Measurements from ENCODE around the gene NTPCR.
A peak's percentile ranks its signal among the peaks of the same experiment; 100 is the strongest.

The NTPCR gene

DNA sequence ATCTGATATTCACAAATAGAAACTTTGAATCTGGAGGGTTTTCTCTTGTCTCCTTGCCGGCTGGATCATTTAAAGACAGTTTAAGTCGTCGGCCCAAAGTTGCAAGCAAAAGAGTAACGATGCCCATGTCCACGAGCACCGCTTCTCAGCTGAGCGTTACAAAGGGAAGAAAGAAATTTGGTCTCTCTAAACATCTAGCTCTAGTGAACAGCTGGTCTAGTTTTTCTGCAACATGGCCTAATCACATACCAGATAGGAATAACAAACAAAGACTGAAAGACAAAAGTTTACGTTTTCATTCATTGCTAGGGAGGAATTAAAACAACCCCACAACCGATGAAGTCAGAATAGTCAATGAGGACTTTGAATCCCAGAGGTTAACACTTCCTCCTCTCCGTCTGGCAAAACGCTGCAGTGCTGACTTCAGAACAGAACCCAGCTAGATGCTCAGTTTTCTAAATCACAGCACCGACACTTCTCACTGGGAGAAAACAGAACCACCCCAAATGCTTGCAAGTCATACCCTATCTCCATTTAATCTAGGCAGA, 69.4 kb downstream of the NTPCR start:
- 0 out of 22 replicates have a peak, but pooled peaks cover 0 to under 1% (median 0%) of the 10 kb centered on the region in 11 experiments for H3K36me3 ChIP-seq
- no peak overlapping the region for H3K27ac ChIP-seq
- H3K4me2 ChIP-seq, result peak overlapping the region; percentile 51 to 76 (median 61); a peak in 21 of 22 replicates
- H3K4me1 ChIP-seq, result peaks cover 10 to 27% (median 19%) of the 10 kb centered on the region in 10 experiments
- no peaks in the 10 kb centered on the region for H4K20me1 ChIP-seq
- H3K4me3 ChIP-seq, result no peak overlapping the region
- no peak for TF ChIP-seq Cebpa-rat (IDR thresholded peaks at IDR 0.05)
- H3K27me3 ChIP-seq, result no peaks in the 10 kb centered on the region
- H3K9ac ChIP-seq, result no peak overlapping the region
- no peaks in the 10 kb centered on the region for H3K9me3 ChIP-seq (replicated peaks in 1 of 11)

DNA sequence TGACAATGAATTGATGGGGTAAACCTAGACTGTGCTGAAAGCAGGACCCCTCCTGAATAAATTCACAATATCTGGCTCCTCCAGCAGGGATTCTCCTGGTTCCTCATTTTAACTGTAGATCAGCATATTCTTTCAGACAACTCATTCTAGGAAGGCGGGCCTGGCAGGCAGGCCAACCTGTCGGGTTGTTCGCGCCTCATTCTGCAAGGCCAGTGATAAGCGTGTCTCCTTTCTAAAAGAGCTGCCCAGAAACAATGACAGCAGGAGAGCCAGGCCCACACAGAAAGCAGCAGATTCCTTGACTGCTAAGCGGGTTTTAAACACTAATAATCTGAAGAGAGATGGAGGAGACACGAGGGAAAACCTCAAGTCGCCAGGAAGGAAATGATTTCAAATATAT, 70.0 kb downstream of the NTPCR start:
- Histone ChIP-seq H3K9me3 (replicated peaks in 1 of 11) (no peaks in the 10 kb centered on the region), H3K4me3 (no peak overlapping the region), H3K9ac (no peak overlapping the region), H3K4me2 (peak overlapping the region; percentile 51 to 76 (median 61)), H4K20me1 (no peaks in the 10 kb centered on the region), H3K36me3 (no peaks in the 10 kb centered on the region), H3K27me3 (no peaks in the 10 kb centered on the region), H3K4me1 (peaks cover 10 to 32% (median 20%) of the 10 kb centered on the region in 10 experiments), H3K27ac (peak overlapping the region in 2 of 11 experiments; percentile 27 to 29; a peak in 2 of 22 replicates)
- no peak for TF ChIP-seq Cebpa-rat (IDR thresholded peaks at IDR 0.05)

DNA sequence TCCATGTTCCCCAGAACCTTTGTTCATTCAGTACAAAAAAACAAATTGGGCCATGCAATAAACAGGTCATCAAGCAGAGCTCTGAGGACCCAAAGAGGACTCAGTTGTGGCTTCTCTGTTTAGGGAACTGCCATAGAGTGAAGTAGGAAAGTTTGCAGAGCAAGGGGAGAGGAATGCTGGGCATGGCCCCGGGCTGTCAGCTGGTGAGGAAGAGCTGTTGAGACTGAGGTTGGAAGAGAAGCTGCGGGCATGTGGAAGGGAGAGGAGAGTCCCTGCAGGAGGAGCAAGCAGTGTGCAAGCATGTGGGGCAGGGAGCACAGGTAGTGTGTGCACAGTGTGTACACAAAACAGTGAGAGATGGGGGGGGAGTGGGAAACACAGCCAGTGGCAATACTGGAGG, 71.8 kb downstream of the NTPCR start:
- Histone ChIP-seq H3K27me3 (no peaks in the 10 kb centered on the region), H3K4me3 (no peak overlapping the region), H3K9me3 (replicated peaks in 1 of 11) (no peaks in the 10 kb centered on the region), H3K27ac (no peak overlapping the region), H3K4me1 (peaks cover 11 to 44% (median 24%) of the 10 kb centered on the region in 10 experiments), H3K4me2 (peak overlapping the region in 1 of 11 experiments; percentile 1; a peak in 1 of 22 replicates), H3K36me3 (no peaks in the 10 kb centered on the region), H3K9ac (no peak overlapping the region), H4K20me1 (no peaks in the 10 kb centered on the region)
- no peak for TF ChIP-seq Cebpa-rat (IDR thresholded peaks at IDR 0.05)

DNA sequence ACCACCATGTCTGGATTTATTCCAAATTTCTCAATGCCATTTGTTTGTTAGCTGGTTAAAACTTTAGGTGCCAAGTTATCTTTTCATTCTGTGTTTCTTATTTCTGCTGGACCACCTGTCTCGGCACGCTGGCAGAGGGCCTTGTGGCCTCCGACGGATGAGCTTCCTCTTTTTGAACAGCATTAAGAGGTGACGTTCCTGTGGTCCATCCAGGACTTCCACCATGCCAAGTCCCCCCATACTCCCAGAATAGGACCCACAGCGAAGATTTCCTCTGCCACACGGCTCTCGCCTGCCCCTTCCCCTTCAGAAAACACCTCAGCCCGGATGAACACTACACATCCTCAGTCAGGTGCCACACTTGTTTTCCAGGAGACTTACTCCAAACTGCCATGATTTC, 73.8 kb downstream of the NTPCR start:
- no peak overlapping the region for H3K4me3 ChIP-seq
- no peak overlapping the region for H3K4me2 ChIP-seq
- H3K4me1 ChIP-seq, result peaks cover 18 to 49% (median 30%) of the 10 kb centered on the region in 10 experiments
- no peak for TF ChIP-seq Cebpa-rat (IDR thresholded peaks at IDR 0.05)
- no peak overlapping the region for H3K9ac ChIP-seq
- no peak overlapping the region for H3K27ac ChIP-seq
- H4K20me1 ChIP-seq, result no peaks in the 10 kb centered on the region
- no peaks in the 10 kb centered on the region for H3K36me3 ChIP-seq
- H3K27me3 ChIP-seq, result no peaks in the 10 kb centered on the region
- H3K9me3 ChIP-seq (replicated peaks in 1 of 11), result no peaks in the 10 kb centered on the region

DNA sequence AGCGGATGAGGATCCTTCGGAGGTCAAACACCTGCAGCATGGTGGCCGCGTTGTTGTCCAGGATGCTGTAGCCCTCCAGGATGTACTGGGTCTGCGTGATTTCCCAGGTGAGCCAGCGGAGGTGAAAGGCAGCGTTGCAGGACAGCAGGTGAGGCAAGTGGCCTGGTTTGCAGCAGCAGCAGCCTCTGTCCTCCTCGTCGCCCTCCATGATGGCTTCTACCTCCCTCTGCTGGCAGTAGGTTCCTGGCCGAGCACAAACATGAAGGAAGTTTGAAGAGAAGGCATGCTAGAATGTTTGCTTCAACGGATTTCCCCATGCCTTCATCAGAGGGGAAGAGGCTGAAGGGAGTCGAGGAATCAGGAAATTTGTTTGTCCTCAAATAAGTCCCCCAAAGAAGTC, 74.7 kb downstream of the NTPCR start:
- TF ChIP-seq Cebpa-rat (IDR thresholded peaks at IDR 0.05), result no peak
- no peaks in the 10 kb centered on the region for H4K20me1 ChIP-seq
- H3K36me3 ChIP-seq, result no peaks in the 10 kb centered on the region
- H3K4me3 ChIP-seq, result no peak overlapping the region
- H3K9ac ChIP-seq, result no peak overlapping the region
- H3K27me3 ChIP-seq, result no peaks in the 10 kb centered on the region
- no peaks in the 10 kb centered on the region for H3K9me3 ChIP-seq (replicated peaks in 1 of 11)
- peaks cover 16 to 39% (median 22%) of the 10 kb centered on the region in 10 experiments for H3K4me1 ChIP-seq
- H3K27ac ChIP-seq, result no peak overlapping the region
- H3K4me2 ChIP-seq, result peak overlapping the region in 1 of 11 experiments; percentile 2; a peak in 1 of 22 replicates

DNA sequence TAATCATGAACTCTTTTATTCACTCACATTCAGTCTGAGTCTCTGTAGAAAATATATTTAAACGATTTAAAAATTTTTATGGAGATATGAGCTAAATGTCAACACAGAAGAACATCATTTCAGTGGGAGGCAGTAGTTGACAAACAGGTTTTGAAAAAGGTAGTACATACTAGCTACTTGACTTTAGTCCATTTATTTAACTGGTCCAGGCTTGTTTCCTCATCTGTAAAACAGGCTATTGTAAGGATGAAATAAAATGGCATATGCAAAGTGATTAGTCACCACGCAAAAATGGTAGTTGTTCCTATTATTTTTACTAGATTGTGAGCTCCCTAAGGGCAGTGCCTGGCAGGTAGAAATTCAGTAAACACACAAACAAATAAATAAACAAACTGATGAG, 75.2 kb downstream of the NTPCR start:
- H3K27ac ChIP-seq, result no peak overlapping the region
- H3K4me2 ChIP-seq, result peak overlapping the region in 1 of 11 experiments; percentile 2; a peak in 1 of 22 replicates
- no peak overlapping the region for H3K4me3 ChIP-seq
- H4K20me1 ChIP-seq, result no peaks in the 10 kb centered on the region
- H3K9me3 ChIP-seq (replicated peaks in 1 of 11), result no peaks in the 10 kb centered on the region
- no peaks in the 10 kb centered on the region for H3K27me3 ChIP-seq
- TF ChIP-seq Cebpa-rat (IDR thresholded peaks at IDR 0.05), result no peak
- H3K9ac ChIP-seq, result no peak overlapping the region
- no peaks in the 10 kb centered on the region for H3K36me3 ChIP-seq
- peaks cover 12 to 35% (median 18%) of the 10 kb centered on the region in 10 experiments for H3K4me1 ChIP-seq

DNA sequence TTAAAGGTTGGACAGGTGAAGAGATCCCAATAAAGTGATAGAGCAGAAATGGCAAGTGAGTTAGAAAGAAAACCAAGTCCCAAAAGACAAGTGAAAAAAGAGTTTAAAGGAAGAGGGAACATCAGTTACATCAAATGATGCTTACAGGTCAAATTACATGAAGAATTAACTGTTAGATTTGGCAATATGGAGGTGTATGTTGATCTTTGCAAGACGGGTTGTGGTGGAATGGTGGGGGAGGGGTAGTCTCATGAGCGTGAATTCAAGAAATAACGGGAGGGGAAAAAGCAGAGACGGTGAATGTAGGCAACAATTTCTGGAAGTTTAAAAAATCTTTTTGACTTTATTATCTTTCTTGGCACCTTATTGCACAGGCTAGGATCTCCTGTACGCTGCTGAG, 76.6 kb downstream of the NTPCR start:
- Histone ChIP-seq H3K27ac (no peak overlapping the region), H3K36me3 (no peaks in the 10 kb centered on the region), H3K9ac (no peak overlapping the region), H3K4me2 (peak overlapping the region in 7 of 11 experiments; percentile 6 to 32 (median 25); a peak in 6 of 22 replicates), H3K4me3 (no peak overlapping the region), H4K20me1 (no peaks in the 10 kb centered on the region), H3K27me3 (no peaks in the 10 kb centered on the region), H3K9me3 (replicated peaks in 1 of 11) (no peaks in the 10 kb centered on the region), H3K4me1 (peaks cover 5 to 25% (median 10%) of the 10 kb centered on the region in 10 experiments; a peak in 15 of 20 replicates)
- no peak for TF ChIP-seq Cebpa-rat (IDR thresholded peaks at IDR 0.05)

DNA sequence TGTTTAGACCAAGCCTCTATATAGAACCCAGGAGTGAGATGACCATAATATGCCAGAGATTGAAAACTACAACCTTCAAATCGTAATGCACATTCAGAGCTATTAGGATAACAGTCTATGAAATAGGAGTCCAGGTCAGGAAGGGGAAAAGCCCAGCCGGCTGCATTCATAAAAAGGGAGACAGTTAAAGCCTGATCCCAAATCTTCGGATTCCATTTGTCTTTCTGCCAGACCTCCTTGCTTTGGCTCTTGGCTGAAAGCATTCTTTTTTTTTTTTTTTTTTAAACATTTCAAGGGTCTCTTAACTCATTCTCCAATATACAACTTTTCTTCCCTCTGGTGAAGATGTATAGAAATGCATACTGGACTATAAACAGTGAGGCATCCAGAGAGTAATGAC, 81.1 kb downstream of the NTPCR start:
- H3K36me3 ChIP-seq, result no peaks in the 10 kb centered on the region
- no peak overlapping the region for H3K9ac ChIP-seq
- TF ChIP-seq Cebpa-rat (IDR thresholded peaks at IDR 0.05), result no peak
- no peak overlapping the region for H3K27ac ChIP-seq
- no peaks in the 10 kb centered on the region; a peak in 2 of 22 replicates for H3K9me3 ChIP-seq (replicated peaks in 1 of 11)
- peaks cover 5 to 11% (median 9%) of the 10 kb centered on the region in 10 experiments; a peak in 13 of 20 replicates for H3K4me1 ChIP-seq
- no peaks in the 10 kb centered on the region for H4K20me1 ChIP-seq
- no peak overlapping the region for H3K4me3 ChIP-seq
- H3K4me2 ChIP-seq, result no peak overlapping the region
- no peaks in the 10 kb centered on the region for H3K27me3 ChIP-seq

DNA sequence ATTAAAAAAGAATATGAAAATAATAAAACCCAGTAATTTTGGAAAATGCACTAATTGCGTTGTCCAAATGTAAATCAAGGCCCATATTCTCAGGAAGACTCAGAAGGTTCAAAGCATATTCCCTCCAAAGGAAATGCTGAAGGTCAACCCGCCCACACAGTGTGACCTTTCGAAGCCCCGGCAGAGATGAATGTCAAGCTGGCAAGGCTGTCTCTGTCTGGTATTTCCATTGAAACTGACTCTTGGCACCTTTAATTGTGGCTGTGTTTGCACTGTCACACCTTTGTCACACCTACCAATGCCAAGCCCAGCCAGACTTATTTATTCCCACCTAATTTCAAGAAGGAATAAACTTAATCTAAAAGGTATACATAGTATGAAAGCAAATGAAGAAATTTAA, 82.5 kb downstream of the NTPCR start:
- Histone ChIP-seq H3K27me3 (no peaks in the 10 kb centered on the region), H4K20me1 (no peaks in the 10 kb centered on the region), H3K4me1 (peaks cover 0 to 2% (median under 1%) of the 10 kb centered on the region in 10 experiments; a peak in 4 of 20 replicates), H3K36me3 (no peaks in the 10 kb centered on the region), H3K9me3 (replicated peaks in 1 of 11) (no peaks in the 10 kb centered on the region; a peak in 2 of 22 replicates), H3K4me3 (no peak overlapping the region), H3K4me2 (no peak overlapping the region), H3K9ac (no peak overlapping the region), H3K27ac (no peak overlapping the region)
- TF ChIP-seq Cebpa-rat (IDR thresholded peaks at IDR 0.05), result no peak

DNA sequence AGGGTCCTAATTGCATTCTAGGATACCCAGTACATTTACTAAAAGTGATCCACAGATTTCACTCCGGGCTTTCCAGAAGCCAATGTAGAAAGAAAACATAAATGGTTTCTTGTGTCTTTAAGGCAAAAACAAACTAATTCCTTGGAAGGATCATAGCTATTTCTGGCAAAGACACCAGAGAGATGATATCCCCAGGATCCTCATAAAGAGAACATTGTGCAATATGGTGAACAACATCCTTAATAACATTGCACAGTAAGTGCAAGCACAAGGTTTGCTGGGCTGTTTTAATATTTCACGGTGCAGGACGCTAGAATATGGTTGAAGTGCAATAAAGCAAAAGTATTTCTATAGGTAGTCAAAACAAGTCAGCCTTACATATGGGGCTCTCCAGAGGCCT, 83.0 kb downstream of the NTPCR start:
- 0 out of 22 replicates have a peak, but pooled peaks of 1 of the 11 experiments have one; percentile 15 for TF ChIP-seq Cebpa-rat (IDR thresholded peaks at IDR 0.05)
- H3K4me2 ChIP-seq, result no peak overlapping the region

More for the DNA sequence above, 83.0 kb downstream of the NTPCR start:
- Histone ChIP-seq H3K9ac (no peak overlapping the region), H3K4me3 (no peak overlapping the region), H3K36me3 (no peaks in the 10 kb centered on the region), H4K20me1 (no peaks in the 10 kb centered on the region), H3K4me1 (no peaks in the 10 kb centered on the region), H3K9me3 (replicated peaks in 1 of 11) (no peaks in the 10 kb centered on the region; a peak in 2 of 22 replicates), H3K27me3 (no peaks in the 10 kb centered on the region), H3K27ac (no peak overlapping the region)
